HepG2 (cell line): ENCODE measurements around the gene HDAC4.

Experiments
- EP300 ChIP-seq, 3 experiments: sonication (generic) in 1 of 3; formaldehyde crosslinking in 1 of 3; IDR thresholded peaks; 2 replicates each; pipeline versions ENCODE4 v1.5.1 to v1.6.1; 2011 to 2020; ENCODE audit warnings: low read depth in 2 of 3, low read length in 2 of 3, borderline replicate concordance in 1 of 3, improper control_type of control experiment in 1 of 3, mild to moderate bottlenecking in 1 of 3, missing genetic modification reagents in 1 of 3, moderate library complexity in 1 of 3
- MTA3 ChIP-seq: sonication (generic); formaldehyde crosslinking; IDR thresholded peaks from 2 replicates; pipeline ENCODE4 v1.4.0; 2020; ENCODE audit warnings: missing genetic modification reagents
- SIX4 ChIP-seq: sonication (generic); formaldehyde crosslinking; IDR thresholded peaks from 2 replicates; pipeline ENCODE4 v1.4.0; 2020; ENCODE audit warnings: missing genetic modification reagents
- SP1 ChIP-seq, 2 experiments: fragments of 450-650 bp in 1 of 2; sonication (generic) in 1 of 2; formaldehyde crosslinking in 1 of 2; IDR thresholded peaks; 2 replicates each; pipeline versions ENCODE4 v1.4.0 to v1.6.1; 2016 to 2020; ENCODE audit warnings: missing genetic modification reagents in 1 of 2
- ZNF512 ChIP-seq: sonication (generic); formaldehyde crosslinking; IDR thresholded peaks from 2 replicates; pipeline ENCODE4 v1.4.0; 2020; ENCODE audit warnings: mild to moderate bottlenecking, missing genetic modification reagents
- TF ChIP-seq, protein P1 (sequence below), 2 experiments: fragments of 450-650 bp in 1 of 2; sonication (generic) in 1 of 2; formaldehyde crosslinking; IDR thresholded peaks; 2 replicates each; pipeline versions ENCODE4 v1.5.0 to v1.8.0; 2020 to 2022; ENCODE audit warnings: mild to moderate bottlenecking in 1 of 2, missing genetic modification reagents in 1 of 2

GRCh38 chr2:239046822-239047221 is 354.0 kb downstream of the HDAC4 start:
- TF ChIP-seq SP1 (IDR thresholded peaks at IDR 0.05) (no peak), SP1 (CRISPR knock-in tag; IDR thresholded peaks at IDR 0.05) (no peak), SIX4 (no peak), ZNF512 (CRISPR knock-in tag) (no peak), EP300 (IDR thresholded peaks at IDR 0.05; ENCODE audit: low read depth in 2 of 2, low read length in 2 of 2) (no peak), EP300 (CRISPR knock-in tag; IDR thresholded peaks at IDR 0.05; ENCODE audit: borderline replicate concordance) (no peak), MTA3 (CRISPR knock-in tag) (no peak)
- TF ChIP-seq, protein P1, sequence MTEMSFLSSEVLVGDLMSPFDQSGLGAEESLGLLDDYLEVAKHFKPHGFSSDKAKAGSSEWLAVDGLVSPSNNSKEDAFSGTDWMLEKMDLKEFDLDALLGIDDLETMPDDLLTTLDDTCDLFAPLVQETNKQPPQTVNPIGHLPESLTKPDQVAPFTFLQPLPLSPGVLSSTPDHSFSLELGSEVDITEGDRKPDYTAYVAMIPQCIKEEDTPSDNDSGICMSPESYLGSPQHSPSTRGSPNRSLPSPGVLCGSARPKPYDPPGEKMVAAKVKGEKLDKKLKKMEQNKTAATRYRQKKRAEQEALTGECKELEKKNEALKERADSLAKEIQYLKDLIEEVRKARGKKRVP (CRISPR knock-in tag; IDR thresholded peaks at IDR 0.05), result no peak
